Neuron (in vitro differentiated cells): ENCODE results near the gene SLC1A2.

ENCODE experiments used
- H2AFZ ChIP-seq: one replicate; pipeline ENCODE4 v1.6.1; 2013; ENCODE audit warnings: low read depth, mild to moderate bottlenecking, inconsistent platforms, low read length, moderate library complexity
- H3K27me3 ChIP-seq: one replicate; pipeline ENCODE4 v1.6.1; 2013; ENCODE audit warnings: low read length; ENCODE audit not compliant: insufficient read depth
- H3K36me3 ChIP-seq: one replicate; pipeline ENCODE4 v1.6.1; 2013; ENCODE audit warnings: low read length; ENCODE audit not compliant: insufficient read depth
- H3K4me1 ChIP-seq: one replicate; pipeline ENCODE4 v1.6.1; 2013; ENCODE audit warnings: low read length; ENCODE audit not compliant: insufficient read depth
- H3K4me3 ChIP-seq: 2 replicates; pipeline ENCODE4 v1.5.1; 2013; ENCODE audit warnings: mild to moderate bottlenecking, low read length, moderate library complexity
- H3K9me3 ChIP-seq: one replicate; pipeline ENCODE4 v1.6.1; 2013; ENCODE audit warnings: low read length

Gene SLC1A2

DNA sequence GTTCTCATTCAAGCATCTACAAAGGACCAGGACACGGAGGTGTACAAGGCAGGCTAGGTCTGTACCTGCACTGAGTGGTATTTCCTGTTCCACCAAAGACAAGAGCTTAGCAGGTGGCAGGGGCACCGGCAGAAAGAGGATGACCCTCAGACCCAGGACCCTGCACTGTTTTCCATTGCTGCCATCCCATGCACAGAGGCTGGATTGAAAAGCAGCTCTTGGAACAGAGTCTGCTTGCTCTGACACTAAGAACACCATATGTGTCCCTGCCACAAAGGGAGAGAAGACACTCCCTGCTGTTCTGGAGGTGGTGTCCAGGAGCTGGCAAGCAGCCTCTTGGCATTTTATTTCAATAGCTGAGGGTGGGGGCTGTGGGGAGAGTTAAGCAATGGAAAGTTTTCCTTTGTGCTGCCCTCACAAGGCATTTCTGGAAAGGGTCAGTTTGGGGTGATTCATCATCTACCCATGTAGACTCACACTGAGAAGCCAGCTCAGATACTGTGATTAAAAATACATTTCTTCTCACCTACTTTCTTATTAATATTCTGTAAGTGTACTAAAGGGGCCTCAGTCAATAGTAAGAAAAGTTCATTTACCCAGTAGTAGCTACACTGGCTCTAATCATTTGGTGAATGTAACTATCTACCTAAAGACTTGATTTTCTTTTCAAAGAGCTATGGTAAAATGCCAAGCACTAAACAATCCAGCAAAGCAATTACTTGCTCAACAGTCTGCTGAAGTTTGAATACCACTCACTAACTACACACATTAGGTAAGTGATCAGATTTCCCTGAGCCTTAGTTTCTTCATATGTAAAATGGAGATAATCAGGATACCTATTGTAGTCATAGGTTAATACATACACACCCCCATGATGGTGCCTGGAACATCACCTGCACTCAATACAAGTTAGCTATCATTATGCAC, 55.2 kb downstream of the SLC1A2 start:
- Histone ChIP-seq H3K27me3 (no peaks in the 10 kb centered on the region), H3K4me3 (no peak overlapping the region), H2AFZ (no peak overlapping the region), H3K4me1 (peaks cover 14% of the 10 kb centered on the region), H3K9me3 (no peaks in the 10 kb centered on the region), H3K36me3 (no peaks in the 10 kb centered on the region)

DNA sequence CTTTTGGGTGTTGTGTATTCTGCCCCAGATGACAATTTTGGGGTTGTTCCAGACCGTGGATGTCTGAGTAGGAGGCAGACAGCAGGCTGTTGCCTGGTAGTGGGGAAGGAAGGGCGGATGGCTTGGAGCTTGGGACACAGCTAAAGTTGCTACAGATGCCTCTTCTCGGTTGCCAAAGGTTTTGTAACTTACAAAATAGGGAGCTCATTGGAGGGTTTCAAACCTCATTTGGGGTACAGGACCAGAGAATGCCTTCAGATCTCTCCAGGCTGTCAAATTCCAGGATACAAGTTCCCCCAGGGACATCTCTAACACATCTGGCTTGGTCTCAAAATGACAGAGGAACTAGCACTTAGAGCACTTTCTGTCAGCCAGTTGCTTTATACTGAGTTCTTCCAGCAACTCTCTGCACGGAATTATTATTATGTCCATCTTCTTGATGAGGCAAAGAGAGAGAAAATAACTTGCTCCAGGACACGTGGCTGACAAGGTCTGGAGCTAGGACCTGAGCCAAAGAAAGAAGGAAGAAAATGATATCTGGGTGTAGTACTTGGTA, 56.0 kb downstream of the SLC1A2 start:
- H2AFZ ChIP-seq: no peak overlapping the region
- H3K4me3 ChIP-seq: no peak overlapping the region
- peaks cover 14% of the 10 kb centered on the region for H3K4me1 ChIP-seq
- H3K27me3 ChIP-seq: no peaks in the 10 kb centered on the region
- H3K36me3 ChIP-seq: no peaks in the 10 kb centered on the region
- H3K9me3 ChIP-seq: no peaks in the 10 kb centered on the region

DNA sequence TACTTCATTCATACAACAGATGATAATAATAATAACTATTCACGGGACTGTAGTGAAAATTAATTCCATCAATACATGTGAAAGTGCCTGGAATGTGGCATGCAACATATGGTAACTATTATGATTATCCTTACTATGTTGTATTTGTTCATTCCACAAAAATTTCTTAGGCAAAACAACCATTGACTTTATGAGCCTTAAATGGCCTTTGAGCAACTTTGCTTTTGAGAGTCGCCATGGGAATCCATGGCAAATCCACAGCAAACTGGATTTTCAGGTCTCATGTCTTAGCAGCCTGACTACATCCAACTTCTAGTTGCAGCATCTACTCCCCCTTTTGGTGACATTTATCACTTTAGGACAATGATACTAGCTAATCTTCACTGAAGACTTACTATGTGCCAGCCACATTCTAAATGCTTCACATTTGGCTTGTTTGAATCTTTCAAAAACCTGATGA, 56.8 kb downstream of the SLC1A2 start:
- peaks cover 14% of the 10 kb centered on the region for H3K4me1 ChIP-seq
- no peaks in the 10 kb centered on the region for H3K36me3 ChIP-seq
- no peak overlapping the region for H3K4me3 ChIP-seq
- no peaks in the 10 kb centered on the region for H3K9me3 ChIP-seq
- H3K27me3 ChIP-seq: no peaks in the 10 kb centered on the region
- no peak overlapping the region for H2AFZ ChIP-seq

DNA sequence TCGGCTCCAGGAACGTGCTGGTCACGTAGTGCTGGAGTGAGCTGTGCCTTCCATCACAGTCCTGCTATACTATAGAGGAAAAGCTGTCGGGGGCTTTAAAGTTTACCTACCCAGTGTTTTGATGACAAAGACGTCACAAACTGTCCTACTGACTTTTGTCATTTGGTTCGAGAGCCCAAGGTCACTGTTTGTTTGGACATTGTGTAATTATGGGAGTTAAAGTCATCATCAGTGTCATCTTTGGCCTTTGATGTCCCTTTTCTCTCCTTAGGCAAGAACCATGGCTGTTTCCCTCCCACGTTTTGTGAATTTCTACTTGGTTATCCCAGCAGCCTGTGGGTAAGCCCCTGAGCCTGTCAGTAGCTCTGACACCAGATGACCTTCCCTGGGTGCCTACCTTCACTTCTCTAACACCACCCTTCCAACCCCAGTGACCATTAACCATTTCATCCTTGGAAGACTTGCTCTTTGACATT, 59.3 kb downstream of the SLC1A2 start:
- H3K36me3 ChIP-seq: no peaks in the 10 kb centered on the region
- no peak overlapping the region for H2AFZ ChIP-seq
- H3K4me1 ChIP-seq: peaks cover 14% of the 10 kb centered on the region
- no peaks in the 10 kb centered on the region for H3K9me3 ChIP-seq
- no peaks in the 10 kb centered on the region for H3K27me3 ChIP-seq
- no peak overlapping the region for H3K4me3 ChIP-seq

DNA sequence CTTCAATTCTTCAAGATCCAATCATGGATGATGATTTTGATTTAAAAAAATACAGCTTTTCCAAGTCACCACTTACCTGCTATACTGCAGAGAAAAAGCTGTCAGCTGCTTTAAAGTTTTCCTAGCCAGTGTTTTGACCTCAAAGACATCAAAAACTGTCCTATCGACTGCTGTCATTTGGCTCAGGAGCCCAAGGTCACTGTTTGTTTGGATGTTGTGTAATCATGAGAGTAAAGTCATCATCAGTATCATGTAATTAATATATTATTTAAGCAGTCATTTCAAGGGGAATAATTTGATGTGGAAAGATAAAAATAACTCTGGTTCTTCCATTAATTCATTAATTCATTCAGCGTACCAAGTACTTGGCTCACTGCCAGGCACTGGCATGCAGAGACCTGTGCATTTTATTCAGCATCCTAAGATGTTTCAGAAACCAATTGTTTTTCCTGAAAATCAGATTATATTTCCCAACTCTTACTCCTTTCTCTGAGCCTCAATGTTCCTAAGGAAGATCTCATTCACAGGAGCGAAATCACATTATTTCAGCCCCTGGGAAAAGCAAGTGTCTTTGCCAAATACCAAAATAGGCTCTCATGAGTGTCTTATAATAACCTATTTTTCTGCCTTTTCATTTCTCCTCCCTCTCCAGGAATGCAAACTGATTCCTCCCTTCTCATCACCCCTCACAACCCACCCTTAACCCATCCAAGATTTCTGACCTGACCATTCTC, 59.9 kb downstream of the SLC1A2 start:
- H2AFZ ChIP-seq: no peak overlapping the region
- H3K36me3 ChIP-seq: no peaks in the 10 kb centered on the region
- peaks cover 10% of the 10 kb centered on the region for H3K4me1 ChIP-seq
- H3K27me3 ChIP-seq: no peaks in the 10 kb centered on the region
- H3K4me3 ChIP-seq: no peak overlapping the region
- no peaks in the 10 kb centered on the region for H3K9me3 ChIP-seq

DNA sequence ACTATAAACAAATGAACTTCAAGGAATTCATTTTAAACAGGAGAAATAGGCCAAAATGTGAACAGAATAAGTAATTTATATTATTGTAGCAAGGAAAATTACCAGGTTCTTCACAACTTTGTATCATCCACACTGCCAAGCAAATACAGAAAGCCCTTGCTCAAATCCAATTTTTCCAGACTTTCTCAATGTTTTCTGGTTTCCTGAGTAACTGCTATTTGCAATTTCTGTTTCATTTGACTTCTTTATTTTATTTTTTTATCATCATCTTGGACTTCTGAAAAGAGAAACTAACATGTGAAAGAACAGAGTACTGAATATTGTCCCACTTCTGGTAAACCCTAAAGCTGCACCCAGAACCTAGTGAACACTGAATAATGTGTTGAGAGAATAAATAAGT, 61.0 kb downstream of the SLC1A2 start:
- H3K9me3 ChIP-seq: no peaks in the 10 kb centered on the region
- H3K4me3 ChIP-seq: no peak overlapping the region
- no peak overlapping the region for H2AFZ ChIP-seq
- no peaks in the 10 kb centered on the region for H3K36me3 ChIP-seq
- no peaks in the 10 kb centered on the region for H3K4me1 ChIP-seq
- no peaks in the 10 kb centered on the region for H3K27me3 ChIP-seq

DNA sequence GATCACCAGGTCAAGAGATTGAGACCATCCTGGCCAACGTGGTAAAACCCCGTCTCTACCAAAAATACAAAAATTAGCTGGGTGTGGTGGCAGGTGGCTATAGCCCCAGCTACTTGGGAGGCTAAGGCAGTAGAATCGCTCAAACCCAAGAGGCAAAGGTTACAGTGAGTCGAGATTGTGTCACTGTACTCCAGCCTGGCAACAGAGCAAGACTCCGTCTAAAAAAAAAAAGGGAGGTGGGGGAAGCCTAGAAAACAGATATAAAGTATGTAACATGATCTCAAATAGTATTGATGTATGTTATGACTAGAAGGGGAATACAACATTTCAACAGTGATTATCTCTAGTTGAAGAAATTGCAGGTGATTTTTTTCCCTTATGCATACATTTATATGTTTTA, 61.4 kb downstream of the SLC1A2 start:
- no peaks in the 10 kb centered on the region for H3K4me1 ChIP-seq
- H3K36me3 ChIP-seq: no peaks in the 10 kb centered on the region
- H3K4me3 ChIP-seq: no peak overlapping the region
- H3K27me3 ChIP-seq: no peaks in the 10 kb centered on the region
- H3K9me3 ChIP-seq: no peaks in the 10 kb centered on the region
- no peak overlapping the region for H2AFZ ChIP-seq

DNA sequence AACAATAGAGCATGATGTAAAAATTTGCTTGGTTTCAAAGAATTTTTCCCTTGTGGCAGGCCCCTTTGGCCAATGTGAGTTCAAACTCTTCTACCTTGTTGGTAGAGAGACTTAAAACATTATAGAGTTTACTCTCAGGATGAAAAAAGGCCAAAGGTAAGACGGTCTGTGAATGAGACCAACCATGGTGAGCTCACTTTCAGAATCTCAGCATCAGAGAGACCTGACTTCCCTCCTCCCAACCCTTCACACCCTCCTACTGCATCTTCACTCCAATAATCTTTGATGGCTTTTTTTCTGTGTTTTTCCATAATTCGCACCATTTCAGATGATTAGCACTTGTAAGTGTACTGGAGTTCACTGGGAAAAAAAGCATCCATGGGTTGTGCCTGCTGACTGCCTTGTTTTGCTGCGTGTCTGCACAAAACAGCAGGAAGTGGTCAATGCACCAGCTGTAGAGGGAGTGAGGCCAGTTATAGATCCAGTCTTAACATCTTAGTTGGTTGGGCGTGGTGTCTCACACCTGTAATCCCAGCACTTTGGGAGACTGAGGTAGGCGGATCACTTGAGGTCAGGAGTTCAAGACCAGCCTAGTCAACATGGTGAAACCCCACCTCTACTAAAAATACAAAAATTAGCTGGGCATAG, 64.1 kb downstream of the SLC1A2 start:
- H2AFZ ChIP-seq: no peak overlapping the region
- H3K9me3 ChIP-seq: no peaks in the 10 kb centered on the region
- H3K27me3 ChIP-seq: no peaks in the 10 kb centered on the region
- H3K4me3 ChIP-seq: no peak overlapping the region
- no peaks in the 10 kb centered on the region for H3K36me3 ChIP-seq
- H3K4me1 ChIP-seq: no peaks in the 10 kb centered on the region

DNA sequence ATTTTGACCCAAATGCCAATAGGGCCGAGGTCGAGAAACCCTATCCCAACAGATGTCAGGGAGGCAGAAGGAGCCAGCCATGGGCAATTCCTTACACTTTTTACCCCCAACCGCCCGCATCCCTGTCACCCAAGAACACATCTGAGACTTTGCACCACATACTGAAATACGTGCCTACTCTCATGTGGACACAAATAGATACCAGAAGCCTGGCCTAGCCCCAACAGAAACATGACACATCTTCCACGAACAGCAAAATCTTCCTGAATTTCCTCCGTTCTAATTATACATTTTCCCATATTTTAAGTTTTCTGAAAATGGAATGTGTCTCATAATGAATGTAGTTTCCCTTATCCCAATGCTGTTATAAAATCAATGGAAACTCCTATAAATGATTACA, 64.7 kb downstream of the SLC1A2 start:
- no peak overlapping the region for H2AFZ ChIP-seq
- no peak overlapping the region for H3K4me3 ChIP-seq
- no peaks in the 10 kb centered on the region for H3K36me3 ChIP-seq
- H3K9me3 ChIP-seq: no peaks in the 10 kb centered on the region
- no peaks in the 10 kb centered on the region for H3K27me3 ChIP-seq
- no peaks in the 10 kb centered on the region for H3K4me1 ChIP-seq

DNA sequence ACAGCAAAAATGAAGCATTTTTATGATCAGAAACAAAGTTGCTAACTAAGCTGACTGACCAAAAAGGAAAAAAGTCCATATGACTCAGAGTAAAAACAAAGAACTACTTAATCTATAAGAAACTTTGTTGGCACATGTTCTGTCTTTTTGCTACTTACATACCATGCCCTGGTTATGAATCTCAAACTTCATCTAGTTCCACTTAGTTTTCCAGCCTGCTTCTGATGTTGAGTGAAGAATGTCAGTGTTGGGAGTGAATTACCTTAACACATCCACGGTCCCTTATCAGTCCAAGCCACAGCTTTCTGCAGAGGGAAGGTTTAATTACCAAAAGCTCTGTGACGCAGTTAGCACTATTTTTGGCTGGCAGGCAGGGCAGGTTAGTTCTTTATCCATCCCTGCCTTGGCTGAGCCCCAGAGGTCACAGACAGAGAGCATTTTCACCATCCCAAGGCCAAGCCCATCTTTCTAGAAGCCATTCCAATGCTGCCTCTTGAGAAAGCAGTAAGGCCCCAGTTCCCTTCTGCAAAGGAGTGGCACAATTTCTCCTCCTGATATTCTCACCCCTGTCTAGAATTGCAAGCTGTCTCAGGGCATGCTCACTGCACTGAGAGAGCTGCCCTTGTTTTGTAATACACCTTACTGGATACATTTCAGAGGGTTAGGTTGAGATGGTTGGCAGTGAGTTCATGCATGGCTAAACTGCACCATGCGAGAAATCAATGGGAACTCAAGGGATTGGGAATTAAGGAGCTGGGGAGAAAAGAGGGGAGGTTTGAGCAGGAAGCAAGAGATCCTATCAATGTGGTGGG, 67.1 kb downstream of the SLC1A2 start:
- H3K4me3 ChIP-seq: no peak overlapping the region
- no peaks in the 10 kb centered on the region for H3K4me1 ChIP-seq
- H2AFZ ChIP-seq: no peak overlapping the region
- no peaks in the 10 kb centered on the region for H3K9me3 ChIP-seq
- H3K36me3 ChIP-seq: no peaks in the 10 kb centered on the region
- H3K27me3 ChIP-seq: no peaks in the 10 kb centered on the region

DNA sequence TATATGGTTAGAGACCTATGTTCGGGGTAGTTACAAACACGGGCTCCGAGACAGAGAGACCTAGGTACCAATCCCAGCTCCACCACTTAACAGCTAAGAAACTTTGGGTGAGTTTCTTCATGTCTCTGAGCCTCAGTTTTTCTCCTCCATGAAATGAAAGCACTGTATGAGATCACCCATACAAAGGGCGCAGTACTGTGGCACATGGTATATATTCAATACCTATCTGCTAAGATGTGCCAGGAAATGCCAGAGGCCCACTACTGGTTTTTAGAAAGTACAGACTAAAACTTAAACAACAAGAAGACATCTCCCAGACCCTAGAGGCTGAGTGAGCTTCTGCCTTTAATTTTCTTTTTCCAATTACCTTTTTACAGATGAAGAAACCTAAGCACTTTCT, 69.5 kb downstream of the SLC1A2 start:
- Histone ChIP-seq H3K4me3 (no peak overlapping the region), H3K9me3 (no peaks in the 10 kb centered on the region), H3K27me3 (no peaks in the 10 kb centered on the region), H3K4me1 (no peaks in the 10 kb centered on the region), H3K36me3 (no peaks in the 10 kb centered on the region), H2AFZ (no peak overlapping the region)

DNA sequence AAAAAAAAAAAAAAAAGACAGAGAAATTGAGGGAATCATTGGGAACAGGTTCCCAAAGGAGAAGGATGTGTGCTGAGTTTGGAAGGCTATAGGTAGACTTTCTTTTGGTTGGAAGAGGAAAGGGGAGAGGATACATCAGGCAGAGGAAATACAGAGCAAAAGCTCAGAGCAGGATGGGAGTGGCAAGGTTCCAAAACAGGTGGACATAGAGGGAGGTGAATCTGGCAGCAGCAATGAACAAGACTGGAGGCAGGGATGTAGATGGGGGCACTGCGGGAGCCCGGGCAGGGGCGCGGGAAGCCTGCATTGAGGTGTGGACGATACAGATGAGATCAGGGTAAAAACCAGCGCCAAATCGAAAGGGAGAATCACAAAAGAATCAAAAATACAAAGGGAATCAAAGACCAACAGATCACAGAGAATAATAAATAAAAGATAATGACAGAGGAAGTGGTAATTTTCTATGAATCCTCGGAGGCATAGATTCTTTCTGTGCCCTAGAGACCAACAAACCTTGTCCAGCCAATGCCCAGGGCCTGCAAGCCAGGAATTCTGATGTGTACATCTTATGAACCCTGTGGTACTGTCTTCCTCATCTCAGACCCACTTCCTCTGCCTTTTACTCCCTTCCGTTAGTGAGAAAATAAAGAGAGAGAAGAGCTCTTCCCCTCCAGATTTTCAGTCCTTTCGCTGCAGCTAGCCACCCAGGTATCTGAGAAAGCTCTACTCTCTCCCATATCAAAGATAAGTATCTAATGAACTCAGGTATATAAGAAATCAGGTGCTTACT, 70.3 kb downstream of the SLC1A2 start:
- no peaks in the 10 kb centered on the region for H3K27me3 ChIP-seq
- no peak overlapping the region for H3K4me3 ChIP-seq
- no peak overlapping the region for H2AFZ ChIP-seq
- no peaks in the 10 kb centered on the region for H3K36me3 ChIP-seq
- H3K9me3 ChIP-seq: no peaks in the 10 kb centered on the region
- H3K4me1 ChIP-seq: peaks cover 7% of the 10 kb centered on the region
